Measurements from ENCODE around the gene VENTX. TPM values are rescaled to one million over a fixed set of nuclear protein-coding genes. Genes with fewer than 3 reads are reported as not detected.

The VENTX gene
- total RNA-seq, 1 experiment from 2014 or later: 28.0 TPM

DNA sequence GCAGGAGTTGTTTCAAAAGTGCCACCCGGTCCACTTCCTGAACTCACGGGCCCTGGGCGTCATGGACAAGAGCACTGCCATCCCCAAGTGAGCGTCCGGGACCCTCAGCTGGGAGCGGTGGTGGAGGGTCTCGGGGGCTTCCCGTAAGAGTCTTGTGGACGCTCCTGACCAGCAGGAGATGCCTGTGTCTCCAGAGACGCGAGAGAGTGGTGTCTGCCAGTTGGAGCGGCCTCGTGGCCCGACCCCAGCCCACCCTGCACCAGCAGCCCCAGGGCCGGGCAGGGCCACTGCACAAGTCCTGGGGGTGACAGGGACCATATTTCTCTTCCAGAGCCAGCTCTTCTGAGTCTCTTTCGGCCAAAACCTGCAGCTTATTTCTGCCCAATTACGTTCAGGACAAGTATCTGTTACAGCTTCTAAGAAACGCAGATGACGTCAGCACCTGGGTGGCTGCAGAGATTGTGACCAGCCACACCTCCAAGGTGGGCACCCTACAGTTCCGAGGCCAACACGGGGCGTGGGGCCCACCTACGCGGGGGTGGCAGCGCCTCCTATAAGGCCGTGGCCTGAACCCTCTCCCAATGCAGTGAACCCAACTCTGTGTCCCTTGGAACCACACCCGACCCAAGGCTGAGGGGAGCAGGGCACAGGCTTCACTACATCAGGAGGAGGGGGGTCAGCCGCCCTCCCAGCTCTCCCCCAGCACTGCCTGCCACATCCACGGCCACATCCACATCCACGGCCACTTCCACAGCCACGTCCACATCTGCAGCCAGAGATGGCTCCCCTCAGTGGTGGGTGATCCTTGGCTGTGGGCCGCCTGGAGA is 23.8 kb upstream of the VENTX start (continued):
- TF ChIP-seq GABPB1 (CRISPR knock-in tag; IDR thresholded peaks at IDR 0.05) (no peak), ATF1 (CRISPR knock-in tag; IDR thresholded peaks at IDR 0.05) (no peak), GTF2I (CRISPR knock-in tag; conservative IDR thresholded peaks at IDR 0.05) (no peak), NFYB (CRISPR knock-in tag; conservative IDR thresholded peaks at IDR 0.05; ENCODE audit: low read depth) (no peak), ZNF219 (CRISPR knock-in tag; IDR thresholded peaks at IDR 0.05; ENCODE audit: borderline replicate concordance) (no peak)
- TF ChIP-seq, protein P1, sequence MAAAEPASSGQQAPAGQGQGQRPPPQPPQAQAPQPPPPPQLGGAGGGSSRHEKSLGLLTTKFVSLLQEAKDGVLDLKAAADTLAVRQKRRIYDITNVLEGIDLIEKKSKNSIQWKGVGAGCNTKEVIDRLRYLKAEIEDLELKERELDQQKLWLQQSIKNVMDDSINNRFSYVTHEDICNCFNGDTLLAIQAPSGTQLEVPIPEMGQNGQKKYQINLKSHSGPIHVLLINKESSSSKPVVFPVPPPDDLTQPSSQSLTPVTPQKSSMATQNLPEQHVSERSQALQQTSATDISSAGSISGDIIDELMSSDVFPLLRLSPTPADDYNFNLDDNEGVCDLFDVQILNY (CRISPR knock-in tag; IDR thresholded peaks at IDR 0.05): no peak
- TF ChIP-seq, protein P2, sequence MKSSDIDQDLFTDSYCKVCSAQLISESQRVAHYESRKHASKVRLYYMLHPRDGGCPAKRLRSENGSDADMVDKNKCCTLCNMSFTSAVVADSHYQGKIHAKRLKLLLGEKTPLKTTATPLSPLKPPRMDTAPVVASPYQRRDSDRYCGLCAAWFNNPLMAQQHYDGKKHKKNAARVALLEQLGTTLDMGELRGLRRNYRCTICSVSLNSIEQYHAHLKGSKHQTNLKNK (CRISPR knock-in tag; IDR thresholded peaks at IDR 0.05): no peak

DNA sequence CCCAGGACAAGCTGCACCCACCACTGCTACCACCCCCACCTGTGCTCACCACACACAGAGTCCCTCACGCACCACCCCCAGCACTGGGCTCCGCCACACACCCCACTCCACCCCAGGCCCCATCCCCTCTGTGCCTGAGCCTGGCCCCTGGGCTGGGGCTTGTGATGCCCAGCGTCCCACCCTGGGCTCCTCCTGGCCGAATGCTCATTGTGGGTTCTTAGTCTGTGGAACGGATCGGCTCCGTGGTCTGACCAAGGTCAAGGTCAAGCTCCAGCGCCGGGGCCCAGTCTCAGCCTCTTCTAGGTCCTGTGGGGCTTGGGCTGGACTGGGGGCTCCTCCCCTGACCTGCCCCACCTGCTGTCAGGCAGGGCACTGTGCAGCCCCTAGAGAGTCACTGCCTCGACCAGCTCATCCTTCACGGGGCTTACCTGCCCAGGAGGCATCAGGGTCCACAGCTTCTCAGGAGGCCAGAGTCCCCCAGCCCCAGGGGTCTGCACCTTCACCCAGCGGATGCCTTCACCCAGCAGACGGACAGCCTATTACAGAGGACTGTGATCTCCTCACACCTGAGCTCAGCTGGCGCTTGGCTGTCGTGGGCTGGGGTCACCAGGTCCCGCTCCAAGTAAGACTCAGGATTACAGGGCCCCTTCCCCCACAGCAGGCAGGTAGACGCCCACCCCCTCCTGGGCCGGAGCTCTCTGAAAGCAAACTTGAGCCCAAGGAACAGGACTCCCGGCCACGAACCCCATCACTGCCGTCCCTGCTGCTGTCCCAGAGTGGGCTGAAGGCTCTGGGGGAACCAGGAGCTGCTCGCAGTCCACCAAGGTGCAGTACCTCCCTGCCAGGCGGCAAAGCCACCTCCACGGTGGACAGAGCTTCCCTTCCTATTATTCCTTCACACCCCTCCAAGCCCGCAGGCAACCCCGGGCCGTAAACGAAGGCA is 22.9 kb upstream of the VENTX start:
- ChIA-PET CTCF (interaction anchor here (1.0 to 1.7 kb wide), 6 partner anchors 12 to 75 kb away, joined by 3 to 8 read pairs (median 4); no protein-coding TSS in a partner anchor), POLR2A (no interaction called here)
- H3K9me3 Mint-ChIP-seq: no peaks in the 10 kb centered on the region
- H3K4me1 Mint-ChIP-seq: peaks cover 3% of the 10 kb centered on the region; the same call in 1 of the 2 replicates
- no peaks in the 10 kb centered on the region for H3K27me3 Mint-ChIP-seq (ENCODE audit: low read depth)
- TF ChIP-seq ZNF396 (CRISPR knock-in tag; IDR thresholded peaks at IDR 0.05; ENCODE audit: borderline replicate concordance) (no peak), TCF7 (CRISPR knock-in tag; IDR thresholded peaks at IDR 0.05; ENCODE audit: low read depth) (no peak), ZNF317 (CRISPR knock-in tag; IDR thresholded peaks at IDR 0.05; ENCODE audit: borderline replicate concordance, low read depth) (no peak), ZNF263 (CRISPR knock-in tag; IDR thresholded peaks at IDR 0.05; ENCODE audit: low read depth) (no peak), KAT7 (CRISPR knock-in tag; IDR thresholded peaks at IDR 0.05; ENCODE audit: borderline replicate concordance) (no peak), FOXP1 (CRISPR knock-in tag; IDR thresholded peaks at IDR 0.05; ENCODE audit: borderline replicate concordance) (no peak), CBFB (CRISPR knock-in tag; IDR thresholded peaks at IDR 0.05; ENCODE audit: low read depth) (no peak), SMAD3 (CRISPR knock-in tag; IDR thresholded peaks at IDR 0.05; ENCODE audit: borderline replicate concordance) (no peak), GRHL2 (CRISPR knock-in tag; IDR thresholded peaks at IDR 0.05; ENCODE audit: insufficient replicate concordance, severe bottlenecking) (no peak), SOX15 (CRISPR knock-in tag; IDR thresholded peaks at IDR 0.05) (no peak), TEAD4 (CRISPR knock-in tag; IDR thresholded peaks at IDR 0.05) (no peak), NFATC4 (CRISPR knock-in tag; IDR thresholded peaks at IDR 0.05) (no peak), ATF1 (CRISPR knock-in tag; IDR thresholded peaks at IDR 0.05) (no peak), SMAD4 (CRISPR knock-in tag; IDR thresholded peaks at IDR 0.05) (no peak), GTF2I (CRISPR knock-in tag; conservative IDR thresholded peaks at IDR 0.05) (no peak)
- TF ChIP-seq, protein P3, sequence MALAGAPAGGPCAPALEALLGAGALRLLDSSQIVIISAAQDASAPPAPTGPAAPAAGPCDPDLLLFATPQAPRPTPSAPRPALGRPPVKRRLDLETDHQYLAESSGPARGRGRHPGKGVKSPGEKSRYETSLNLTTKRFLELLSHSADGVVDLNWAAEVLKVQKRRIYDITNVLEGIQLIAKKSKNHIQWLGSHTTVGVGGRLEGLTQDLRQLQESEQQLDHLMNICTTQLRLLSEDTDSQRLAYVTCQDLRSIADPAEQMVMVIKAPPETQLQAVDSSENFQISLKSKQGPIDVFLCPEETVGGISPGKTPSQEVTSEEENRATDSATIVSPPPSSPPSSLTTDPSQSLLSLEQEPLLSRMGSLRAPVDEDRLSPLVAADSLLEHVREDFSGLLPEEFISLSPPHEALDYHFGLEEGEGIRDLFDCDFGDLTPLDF (CRISPR knock-in tag; IDR thresholded peaks at IDR 0.05): no peak
- TF ChIP-seq, protein P4, sequence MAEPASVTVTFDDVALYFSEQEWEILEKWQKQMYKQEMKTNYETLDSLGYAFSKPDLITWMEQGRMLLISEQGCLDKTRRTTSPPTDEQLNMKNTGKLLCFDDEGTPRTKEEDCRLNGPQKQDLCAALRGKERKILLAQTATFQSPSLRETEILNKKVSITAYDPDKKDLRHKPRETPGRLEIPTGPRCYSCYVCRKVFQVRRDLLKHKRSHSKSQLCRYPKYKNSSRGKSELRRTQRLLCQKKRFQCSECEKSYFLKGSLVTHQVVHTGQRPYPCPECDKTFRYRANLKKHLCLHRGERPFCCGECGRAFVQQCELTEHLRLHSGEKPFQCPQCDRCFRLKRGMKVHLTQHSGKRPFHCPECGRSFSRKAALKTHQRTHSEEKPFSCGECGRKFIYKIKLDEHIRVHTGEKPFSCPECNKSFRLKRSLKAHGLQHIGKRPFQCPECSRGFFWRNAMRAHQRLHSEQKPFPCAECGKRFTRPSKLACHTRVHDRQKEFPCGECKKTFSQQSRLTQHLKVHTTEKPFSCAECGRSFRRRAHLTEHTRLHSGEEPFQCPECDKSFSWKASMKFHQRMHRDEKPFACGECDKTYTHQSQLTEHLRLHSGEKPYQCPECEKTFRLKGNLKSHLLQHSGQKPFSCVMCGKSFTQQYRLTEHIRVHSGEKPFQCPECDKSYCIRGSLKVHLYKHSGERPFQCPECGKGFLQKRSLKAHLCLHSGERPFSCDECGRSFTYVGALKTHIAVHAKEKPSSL (CRISPR knock-in tag; conservative IDR thresholded peaks at IDR 0.05): no peak
- DNase-seq (ENCODE audit: low spot score) (no peak), ATAC-seq (no peak)
- no peak overlapping the region for H3K4me3 Mint-ChIP-seq
- no peak overlapping the region for H3K27ac Mint-ChIP-seq
- peaks cover 13% of the 10 kb centered on the region for H3K36me3 Mint-ChIP-seq
